A549 treated with DMSO at 1 μM for 4 hours (cell line): Measurements from ENCODE around the gene LTBP2. TPM values are rescaled to one million over a fixed set of nuclear protein-coding genes. Genes with fewer than 3 reads are reported as not detected.

Source experiments
- total RNA-seq: library from RNA; stranded (reverse); fragments of 200-300 nt; extraction: Qiagen RNA extraction; gene quantifications from 5 replicates; pipeline ENCODE4 v1.2.3, GENCODE V29; 2022; ENCODE audit warnings: low read depth

Gene LTBP2
- 10.9 to 15.9 TPM (median 12.1 TPM) in 5 replicates for total RNA-seq

GRCh38 chr14:74611650-74612349 is at the start of gene LTBP2:
Gene LTBP2 (minus strand): TSS chr14:74612237. CDS start chr14:74611944, 293 bp downstream.

DNA sequence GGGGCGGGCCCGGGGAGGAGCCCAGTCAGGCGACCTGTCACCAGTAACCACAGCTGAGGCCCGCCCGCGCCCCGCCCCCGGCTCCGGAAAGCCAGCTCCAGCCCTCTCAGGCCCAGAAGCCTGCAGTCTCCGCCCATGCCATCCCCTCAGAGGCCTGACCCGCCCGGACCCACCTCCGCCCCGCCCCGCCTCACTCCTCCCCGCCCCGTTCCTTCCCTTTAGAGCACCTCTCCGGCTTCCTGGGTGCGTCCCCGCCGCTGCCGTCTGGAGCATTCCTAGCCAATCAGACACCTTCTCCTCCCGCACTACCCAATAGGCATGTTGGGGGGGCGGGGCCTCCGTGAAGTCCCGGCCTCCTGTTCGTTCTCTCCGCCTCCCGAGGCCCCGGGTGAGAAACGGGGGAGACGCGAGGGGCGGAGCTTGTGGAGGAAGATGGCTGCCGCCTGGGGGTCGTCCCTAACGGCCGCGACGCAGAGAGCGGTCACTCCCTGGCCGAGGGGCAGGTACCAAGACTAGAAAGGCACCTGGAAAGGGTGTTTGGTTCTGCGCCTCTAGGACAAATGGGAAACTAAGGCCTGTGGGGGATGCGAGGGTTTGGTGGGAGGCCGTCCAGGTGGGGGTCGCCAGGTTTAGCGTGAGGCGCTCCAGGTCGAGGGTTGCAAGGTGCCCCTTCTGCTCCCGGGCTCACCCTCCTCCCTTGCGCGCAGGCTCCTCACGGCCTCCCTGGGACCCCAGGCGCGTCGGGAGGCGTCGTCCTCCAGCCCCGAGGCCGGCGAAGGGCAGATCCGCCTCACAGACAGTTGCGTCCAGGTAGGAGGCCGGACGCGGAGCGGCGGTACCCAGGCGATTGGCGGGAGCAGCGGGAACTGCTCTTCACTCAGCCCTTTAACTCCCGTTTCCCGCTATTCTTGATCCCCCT is 118.4 kb downstream of the LTBP2 start, which contains the start of gene ISCA2:
TSS of gene ISCA2 (plus strand) at position 423 of the 919 bp plus-strand sequence. CDS start at position 433, 10 bp downstream.

DNA sequence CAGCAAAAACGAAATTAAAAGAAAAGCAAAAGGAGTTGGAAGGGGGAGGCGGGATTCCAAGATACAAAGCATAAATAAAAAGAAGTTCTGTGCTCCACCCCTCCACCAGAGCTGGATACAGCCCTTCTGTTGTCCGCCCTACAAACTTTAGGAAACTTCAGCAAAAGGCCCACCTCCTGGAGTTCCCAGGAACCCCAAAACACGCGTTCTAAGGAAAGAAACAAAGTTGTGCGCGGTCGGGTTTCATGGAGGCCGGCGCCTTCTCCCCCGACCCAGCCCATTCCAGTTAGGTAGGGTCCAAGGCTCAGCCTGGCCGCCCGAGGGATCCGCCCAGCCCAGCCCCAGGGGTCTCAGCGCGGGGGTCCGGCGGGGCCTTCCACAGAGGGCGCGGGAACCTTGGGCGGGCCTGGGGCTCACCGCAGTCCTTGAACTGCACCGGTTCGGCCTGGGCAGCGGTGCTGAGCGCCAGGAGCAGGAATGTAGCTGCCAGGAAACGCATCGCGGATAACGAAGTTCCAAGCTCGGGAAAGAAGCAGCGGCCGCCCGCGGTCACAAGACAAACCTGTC is 119.2 kb downstream of the LTBP2 start, which contains the start of gene NPC2:
TSS of gene NPC2 (minus strand) at position 530 of the 567 bp plus-strand sequence. CDS start at position 499, 31 bp downstream.

Other genes with a start within 250 kb of the LTBP2 start
- gene SYNDIG1L, start 186.0 kb downstream of the LTBP2 start, total RNA-seq, result not detected in 5 replicates
- 208 to 323 TPM (median 247 TPM) in 5 replicates for gene NPC2, start 118.9 kb downstream of the LTBP2 start, total RNA-seq
- gene ISCA2, start 118.5 kb downstream of the LTBP2 start, total RNA-seq, result 39.1 to 50.1 TPM (median 43.9 TPM) in 5 replicates
- 26.5 to 32.8 TPM (median 28.5 TPM) in 5 replicates for gene AREL1, start 100.8 kb upstream of the LTBP2 start, total RNA-seq
- 49.9 to 67.2 TPM (median 58.9 TPM) in 5 replicates for gene FCF1, start 100.9 kb upstream of the LTBP2 start, total RNA-seq
- 41.6 to 44.2 TPM (median 43.4 TPM) in 5 replicates for gene YLPM1, start 151.1 kb upstream of the LTBP2 start, total RNA-seq